Stimulated activated CD8-positive, alpha-beta memory T cell treated with anti-CD3 and anti-CD28 coated beads, Interleukin-4, amount 100 ng/mL, for 24 hours (primary cell): ENCODE results near the gene PPP1CA.

ENCODE experiments used
- DNase-seq: peaks from one replicate; pipeline ENCODE4 v3.0.0-alpha.2; 2020; ENCODE audit warnings: low read depth

The PPP1CA gene

GRCh38 chr11:67351275-67352005 is 50.2 kb downstream of the PPP1CA start:
- DNase-seq: no peak

GRCh38 chr11:67349928-67350465 is 51.7 kb downstream of the PPP1CA start:
- DNase-seq: no peak

- no peak for DNase-seq
Observed at GRCh38 chr11:67349457-67349856, 52.2 kb downstream of the PPP1CA start.

GRCh38 chr11:67349036-67349435 is 52.6 kb downstream of the PPP1CA start:
- DNase-seq: no peak
